HG03196 (cell line): ENCODE results near the gene KRT36.

Source experiments
- ATAC-seq: cut with Tn5 transposase; IDR thresholded peaks from one replicate; pipeline ENCODE4 v1.9.1; 2021; ENCODE audit not compliant: unreplicated experiment

Gene KRT36

GRCh38 chr17:41442739-41443138 is 47.0 kb downstream of the KRT36 start:
- ATAC-seq: no peak

GRCh38 chr17:41440531-41441033 is 49.1 kb downstream of the KRT36 start, which contains the start of gene KRT38:
KRT38 (minus strand) TSS chr17:41440983; CDS start chr17:41440921, 62 bp downstream.
- no peak for ATAC-seq

- ATAC-seq: no peak
These were observed 50.3 kb downstream of the KRT36 start for GRCh38 chr17:41439375-41439774.

GRCh38 chr17:41437769-41438168 is 51.9 kb downstream of the KRT36 start:
- no peak for ATAC-seq

- no peak for ATAC-seq
These were observed 52.5 kb downstream of the KRT36 start for GRCh38 chr17:41437254-41437653.
